Nephron progenitor cell (in vitro differentiated cells): ENCODE results near the gene MLLT3.

Experiments
- DNase-seq: peaks from one replicate; pipeline ENCODE4 v3.0.0; 2021
- H3K27ac Mint-ChIP-seq: 2 replicates; pipeline ENCODE4 v1.8.0; 2021; ENCODE audit warnings: mild to moderate bottlenecking, moderate library complexity, mixed read lengths
- H3K27me3 Mint-ChIP-seq: 2 replicates; pipeline ENCODE4 v1.8.0; 2021; ENCODE audit warnings: mild to moderate bottlenecking, low read depth, mixed read lengths; ENCODE audit not compliant: poor library complexity
- H3K36me3 Mint-ChIP-seq: 2 replicates; pipeline ENCODE4 v1.8.0; 2021; ENCODE audit warnings: low read depth, mixed read lengths
- H3K4me1 Mint-ChIP-seq: 2 replicates; pipeline ENCODE4 v1.8.0; 2021; ENCODE audit warnings: mixed read lengths
- H3K4me3 Mint-ChIP-seq: 2 replicates; pipeline ENCODE4 v1.8.0; 2021; ENCODE audit warnings: mild to moderate bottlenecking, moderate library complexity, mixed read lengths
- H3K9me3 Mint-ChIP-seq: 2 replicates; pipeline ENCODE4 v1.8.0; 2021; ENCODE audit warnings: mild to moderate bottlenecking, moderate library complexity, mixed read lengths
- CTCF ChIP-seq: fragments of 200-600 bp; sonication (generic); IDR thresholded peaks from 2 replicates; pipeline ENCODE4 v1.5.0; 2021; ENCODE audit warnings: antibody characterized with exemption

MLLT3 gene

GRCh38 chr9:20447291-20447690 lies 175.0 kb downstream of the MLLT3 start:
- Mint-ChIP-seq H3K9me3 (no peaks in the 10 kb centered on the region), H3K36me3 (peaks cover 21% of the 10 kb centered on the region), H3K4me3 (no peak overlapping the region), H3K27ac (no peak overlapping the region), H3K27me3 (no peaks in the 10 kb centered on the region), H3K4me1 (peaks cover 28% of the 10 kb centered on the region)
- TF ChIP-seq CTCF, result no peak
- DNase-seq, result no peak

GRCh38 chr9:20446248-20446647 lies 176.1 kb downstream of the MLLT3 start:
- TF ChIP-seq CTCF, result no peak
- Mint-ChIP-seq H3K4me3 (no peak overlapping the region), H3K27me3 (no peaks in the 10 kb centered on the region), H3K36me3 (peaks cover 14% of the 10 kb centered on the region), H3K4me1 (peaks cover 30% of the 10 kb centered on the region), H3K27ac (peak overlapping the region; percentile 34), H3K9me3 (no peaks in the 10 kb centered on the region)
- no peak for DNase-seq

- Mint-ChIP-seq H3K9me3 (no peaks in the 10 kb centered on the region), H3K36me3 (peaks cover 31% of the 10 kb centered on the region), H3K4me3 (no peak overlapping the region), H3K4me1 (peaks cover 47% of the 10 kb centered on the region), H3K27ac (peak overlapping the region; percentile 93), H3K27me3 (no peaks in the 10 kb centered on the region)
- TF ChIP-seq CTCF, result no peak
- DNase-seq, result no peak
These were observed 179.6 kb downstream of the MLLT3 start for GRCh38 chr9:20442461-20443319.

- H3K4me3 Mint-ChIP-seq, result no peak overlapping the region
- no peaks in the 10 kb centered on the region for H3K27me3 Mint-ChIP-seq
- no peak for TF ChIP-seq CTCF
- no peak for DNase-seq
- peak overlapping the region; percentile 93 for H3K27ac Mint-ChIP-seq
- no peaks in the 10 kb centered on the region for H3K9me3 Mint-ChIP-seq
- H3K4me1 Mint-ChIP-seq, result peaks cover 53% of the 10 kb centered on the region
- H3K36me3 Mint-ChIP-seq, result peaks cover 31% of the 10 kb centered on the region
These were observed 180.4 kb downstream of the MLLT3 start for GRCh38 chr9:20441711-20442423.

GRCh38 chr9:20441166-20441565 lies 181.1 kb downstream of the MLLT3 start:
- Mint-ChIP-seq H3K4me1 (peaks cover 49% of the 10 kb centered on the region), H3K27ac (peak overlapping the region; percentile 29)
- no peak for TF ChIP-seq CTCF

More at GRCh38 chr9:20441166-20441565, 181.1 kb downstream of the MLLT3 start:
- no peak for DNase-seq
- no peaks in the 10 kb centered on the region for H3K9me3 Mint-ChIP-seq
- H3K36me3 Mint-ChIP-seq, result peaks cover 28% of the 10 kb centered on the region
- H3K27me3 Mint-ChIP-seq, result no peaks in the 10 kb centered on the region
- H3K4me3 Mint-ChIP-seq, result no peak overlapping the region
